HG03280 (cell line): ENCODE data around the gene GABRE.
"Not testable (repeated sequence)": the region's sequence is repeated elsewhere in the genome, so short reads cannot be mapped to it uniquely, and the experiment has no call there.

Experiments
- ATAC-seq: cut with Tn5 transposase; IDR thresholded peaks from one replicate; pipeline ENCODE4 v1.9.1; 2021; ENCODE audit warnings: mild to moderate bottlenecking, moderate library complexity; ENCODE audit not compliant: unreplicated experiment

The GABRE gene

DNA sequence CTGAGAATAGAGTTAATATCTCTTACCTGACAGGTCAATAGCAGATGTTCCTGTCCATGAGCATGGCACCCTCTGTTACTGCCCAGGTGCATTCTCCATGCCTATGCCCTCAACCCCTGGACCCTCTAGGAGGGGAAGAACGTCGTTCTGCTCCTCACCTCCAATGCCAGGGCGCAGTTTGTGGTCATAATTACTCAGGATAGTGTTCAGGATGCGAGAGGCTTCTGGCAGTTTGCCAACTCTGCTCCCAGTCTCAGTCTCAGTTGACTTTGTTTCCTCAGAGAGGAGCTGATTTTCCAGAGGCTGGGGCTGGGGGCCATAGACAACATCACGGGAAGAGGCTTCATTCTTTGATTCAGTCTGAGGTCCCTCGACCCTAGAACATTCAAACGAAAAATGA lies 4.4 kb downstream of the GABRE start:
- ATAC-seq, result no peak

DNA sequence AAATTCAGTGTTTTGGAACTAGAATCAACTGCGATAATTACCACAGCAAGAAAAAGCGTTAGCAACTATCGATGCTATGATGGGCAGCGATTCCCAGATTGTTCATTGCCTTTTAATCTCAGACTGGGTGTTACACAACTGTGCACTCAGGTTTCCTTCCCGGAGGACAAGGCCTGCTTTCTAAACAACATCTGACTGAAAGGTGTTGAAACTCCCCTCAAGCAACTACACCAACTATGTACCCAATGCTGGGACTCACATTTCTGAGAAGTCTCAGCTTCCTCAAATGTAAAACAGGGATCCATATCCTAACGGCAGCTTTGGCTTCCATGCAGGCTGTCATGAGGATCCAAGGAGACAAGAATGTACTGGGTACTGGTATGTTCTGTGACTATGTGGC lies 8.2 kb downstream of the GABRE start:
- no peak for ATAC-seq

DNA sequence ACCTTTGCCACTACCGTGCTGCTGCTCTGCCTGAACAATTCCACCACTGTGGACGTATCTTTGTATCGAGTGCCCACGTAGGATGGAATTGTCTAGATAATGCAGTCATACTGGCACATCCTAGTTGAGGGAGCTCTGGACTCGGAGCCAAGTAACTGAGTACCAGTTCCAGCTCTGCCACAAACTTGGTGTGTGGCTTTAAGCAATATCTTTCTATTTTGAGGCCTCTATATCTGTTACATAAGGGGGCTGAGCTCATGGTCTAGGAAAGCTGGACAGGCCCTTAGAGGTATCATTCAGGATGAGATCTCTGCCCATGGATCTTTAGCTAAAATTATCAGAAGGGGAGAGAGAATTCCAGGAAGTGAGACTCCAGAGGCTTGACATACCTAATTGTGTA lies 12.4 kb downstream of the GABRE start:
- no peak for ATAC-seq

DNA sequence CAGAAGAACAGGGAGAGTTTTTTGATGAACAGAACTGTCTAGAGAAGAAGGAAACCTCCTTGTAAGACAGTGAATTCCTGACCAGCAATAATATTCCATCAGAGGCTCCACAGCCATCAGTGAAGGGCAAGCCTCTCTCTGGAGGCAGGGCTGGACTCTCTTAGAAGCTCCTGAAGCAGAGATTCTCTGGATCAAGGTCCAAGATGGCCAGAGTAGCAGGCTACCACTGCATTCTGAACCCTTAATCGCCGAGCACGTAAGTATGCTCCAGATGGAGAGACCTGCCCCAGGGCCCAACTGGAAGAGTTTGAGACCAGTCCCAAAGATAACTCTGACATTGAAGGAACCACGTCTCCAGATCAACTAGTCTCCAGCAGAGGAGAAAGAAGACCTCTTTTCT lies 16.4 kb downstream of the GABRE start:
- ATAC-seq, result no peak

DNA sequence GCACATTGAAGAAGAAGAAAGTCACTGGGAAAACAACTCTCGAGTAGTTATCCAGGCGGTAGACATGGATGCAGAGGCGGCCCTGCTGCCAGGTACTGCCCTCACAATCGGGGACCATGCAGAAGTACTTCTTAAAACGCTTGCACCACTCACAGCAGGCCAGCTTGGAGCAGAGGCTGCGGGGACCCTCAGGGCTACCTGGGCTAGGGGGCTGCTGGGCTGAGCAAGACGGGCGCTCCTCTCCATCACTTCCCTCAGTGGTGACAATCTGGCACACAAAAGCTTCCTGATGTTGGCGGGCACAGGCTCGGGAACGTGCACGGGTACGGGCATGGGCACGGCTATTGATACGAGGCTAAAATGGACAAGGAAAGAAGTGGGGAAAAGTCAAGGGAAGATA lies 19.7 kb downstream of the GABRE start:
- no peak for ATAC-seq

DNA sequence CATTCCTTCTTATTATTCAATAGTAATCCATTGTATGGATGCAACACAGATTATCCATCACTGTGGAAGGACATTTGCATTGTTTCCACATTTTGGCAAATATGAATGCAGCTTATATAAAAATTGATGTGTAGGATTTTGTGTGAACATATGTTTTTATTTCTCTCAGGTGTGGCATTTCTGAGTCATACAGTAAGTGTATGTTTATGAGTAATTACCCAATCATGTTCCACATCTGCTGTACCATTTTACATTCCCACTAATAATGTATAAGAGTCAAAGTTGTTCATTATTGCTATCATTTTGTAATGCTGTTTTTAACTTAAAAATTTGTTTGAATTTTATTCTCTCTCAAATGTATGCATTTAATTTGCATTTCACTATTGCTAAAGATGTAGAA lies 36.3 kb downstream of the GABRE start:
- no peak for ATAC-seq

DNA sequence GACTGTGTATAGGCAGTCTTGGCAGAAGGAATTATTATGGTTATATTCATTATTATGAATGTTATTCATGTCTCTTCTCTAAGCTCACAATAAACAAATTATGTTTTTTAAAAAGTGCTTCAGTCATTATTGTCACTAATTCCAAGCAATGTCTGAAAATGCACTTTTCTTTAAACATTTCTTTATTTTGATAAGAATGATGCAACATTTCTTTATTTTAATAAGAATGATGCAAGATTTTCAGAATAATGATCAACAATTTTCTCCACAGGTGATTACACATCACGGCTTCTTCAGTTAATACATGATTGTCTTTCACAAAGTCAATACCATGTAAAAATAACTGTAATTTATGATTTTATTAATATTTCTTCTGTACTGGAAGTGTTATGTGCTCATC lies 39.1 kb downstream of the GABRE start:
- no peak for ATAC-seq

DNA sequence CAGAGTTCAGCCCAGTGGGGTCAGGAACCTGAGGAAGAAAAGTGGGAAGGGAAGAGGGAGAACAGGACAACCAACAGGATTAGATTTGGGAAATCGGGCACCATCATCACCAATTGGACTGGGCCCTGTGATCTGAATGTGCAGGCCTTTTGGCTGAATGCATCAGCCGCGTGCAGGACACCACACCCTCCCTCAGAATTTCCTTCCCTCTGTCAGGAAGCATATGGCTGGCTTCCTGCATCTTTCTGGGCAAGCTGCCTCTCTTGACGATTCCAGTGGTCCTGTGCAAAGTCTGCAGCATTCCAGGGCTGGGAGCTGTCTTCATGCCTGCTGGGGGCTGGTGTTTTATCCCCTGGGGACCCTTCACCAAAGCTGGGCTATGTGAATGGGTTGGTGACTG lies 45.4 kb downstream of the GABRE start:
- ATAC-seq, result no peak

DNA sequence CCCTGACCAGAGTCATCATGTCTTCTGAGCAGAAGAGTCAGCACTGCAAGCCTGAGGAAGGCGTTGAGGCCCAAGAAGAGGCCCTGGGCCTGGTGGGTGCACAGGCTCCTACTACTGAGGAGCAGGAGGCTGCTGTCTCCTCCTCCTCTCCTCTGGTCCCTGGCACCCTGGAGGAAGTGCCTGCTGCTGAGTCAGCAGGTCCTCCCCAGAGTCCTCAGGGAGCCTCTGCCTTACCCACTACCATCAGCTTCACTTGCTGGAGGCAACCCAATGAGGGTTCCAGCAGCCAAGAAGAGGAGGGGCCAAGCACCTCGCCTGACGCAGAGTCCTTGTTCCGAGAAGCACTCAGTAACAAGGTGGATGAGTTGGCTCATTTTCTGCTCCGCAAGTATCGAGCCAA lies 50.8 kb downstream of the GABRE start:
- no peak for ATAC-seq

DNA sequence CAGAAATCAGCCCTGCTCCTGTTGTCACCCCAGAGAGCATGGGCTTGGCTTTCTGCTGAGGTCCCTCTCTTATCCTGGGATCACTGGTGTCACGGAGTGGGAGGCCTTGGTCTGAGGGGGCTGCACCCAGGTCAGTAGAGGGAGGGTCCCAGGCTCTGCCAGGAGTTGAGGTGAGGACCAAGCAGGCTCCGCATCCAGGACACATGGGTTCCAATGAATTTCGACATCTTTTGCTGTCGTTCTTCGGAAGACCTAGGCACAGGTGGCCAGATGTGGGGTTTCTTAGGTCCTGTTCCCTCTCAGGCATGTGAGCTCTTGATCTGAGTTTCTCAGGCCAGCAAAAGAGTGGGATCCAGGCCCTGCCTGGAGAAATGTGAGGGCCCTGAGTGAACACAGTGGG lies 51.8 kb downstream of the GABRE start:
- no peak for ATAC-seq

DNA sequence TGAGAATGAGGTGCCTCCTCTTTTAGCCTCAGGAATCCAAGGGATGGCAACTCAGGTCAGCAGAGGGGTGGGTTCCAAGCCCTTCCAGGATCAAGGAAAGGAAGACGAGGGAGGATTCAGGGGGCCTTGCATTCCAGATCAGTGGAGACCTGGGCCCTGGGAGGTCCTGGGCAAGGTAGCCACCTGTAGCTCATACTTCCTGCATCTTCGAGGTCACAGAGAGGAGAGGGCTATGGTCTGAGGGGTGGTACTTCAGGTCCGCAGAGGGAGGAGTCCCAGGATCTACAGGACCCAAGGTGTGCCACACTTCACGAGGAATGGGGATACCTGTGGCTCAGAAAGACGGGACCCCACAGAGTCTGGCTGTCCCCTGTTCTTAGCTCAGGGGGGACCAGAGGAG lies 52.6 kb downstream of the GABRE start:
- no peak for ATAC-seq

DNA sequence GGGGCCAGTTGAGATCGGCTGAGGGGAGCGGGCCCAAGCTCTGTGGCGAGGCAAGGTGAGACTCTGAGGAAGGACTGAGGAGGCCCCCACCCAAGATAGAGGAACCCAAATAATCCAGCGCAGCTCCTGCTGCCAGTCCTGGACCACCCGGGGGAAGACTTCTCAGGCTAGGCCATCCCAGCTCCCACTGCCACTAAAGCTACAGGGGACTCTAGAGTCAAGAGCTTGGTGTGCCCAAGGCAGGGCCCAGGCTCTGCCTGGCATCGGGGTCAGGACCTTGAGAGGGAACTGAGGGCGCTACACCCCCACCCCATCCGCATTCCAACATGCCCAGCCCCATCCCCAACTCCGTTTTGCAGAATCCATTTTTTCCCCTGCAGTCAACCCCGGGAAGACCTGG lies 53.2 kb downstream of the GABRE start:
- ATAC-seq, result no peak

DNA sequence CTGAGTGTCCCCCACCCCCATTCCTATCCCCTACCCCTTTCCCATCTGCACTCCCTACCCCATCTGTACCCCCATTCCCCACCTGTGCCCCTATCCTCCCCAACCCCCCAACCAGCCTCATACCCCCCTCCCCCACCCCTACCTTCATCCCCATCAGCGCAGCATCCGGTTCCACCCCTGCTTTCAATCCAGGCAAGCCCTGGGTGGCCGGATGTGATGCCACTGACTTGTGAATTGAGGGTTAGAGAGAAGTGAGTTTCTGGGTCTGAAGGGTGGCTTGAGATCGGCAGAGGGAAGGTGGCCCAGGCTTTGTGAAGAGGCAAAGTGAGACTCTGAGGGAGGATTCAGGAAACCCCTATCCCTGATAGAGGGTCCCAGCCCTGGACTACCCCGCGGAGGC lies 53.9 kb downstream of the GABRE start:
- ATAC-seq, result no peak

DNA sequence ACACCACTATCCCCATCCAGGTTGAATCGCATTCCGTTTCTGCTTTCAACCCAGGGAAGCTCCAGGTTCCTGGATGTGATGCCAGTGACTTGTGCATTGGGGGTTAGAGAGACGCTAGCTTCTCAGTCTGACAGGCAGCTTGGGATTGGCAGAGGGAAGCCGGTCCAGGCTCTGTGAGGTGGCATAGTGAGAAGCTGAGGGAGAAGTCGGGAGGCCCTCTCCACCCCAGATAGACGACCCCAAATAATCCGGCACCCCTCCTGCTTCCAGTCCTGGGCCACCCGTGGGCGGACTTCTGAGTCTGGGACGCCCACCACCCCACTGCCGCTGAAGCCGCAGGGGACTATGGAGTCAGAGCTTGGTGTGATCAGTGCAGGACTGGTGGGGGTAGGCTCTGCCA lies 54.4 kb downstream of the GABRE start:
- no peak for ATAC-seq

DNA sequence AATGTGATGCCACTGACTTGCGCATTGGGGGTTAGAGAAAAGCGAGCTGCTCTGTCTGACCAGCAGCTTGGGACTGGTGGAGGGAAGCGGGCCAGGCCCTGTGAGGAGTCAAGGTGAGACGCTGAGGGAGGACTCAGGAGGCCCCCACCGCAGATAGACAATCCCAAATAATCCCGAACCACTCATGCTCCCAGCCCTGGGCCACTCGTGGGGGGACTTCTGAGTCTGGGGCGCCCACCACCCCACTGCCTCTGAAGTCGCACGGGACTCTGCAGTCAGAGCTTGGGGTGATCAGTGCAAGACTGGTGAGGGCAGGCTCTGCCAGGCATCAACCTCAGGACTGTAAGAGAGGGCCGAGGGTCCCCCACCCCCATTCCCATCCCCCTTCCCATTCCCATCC lies 54.9 kb downstream of the GABRE start:
- no peak for ATAC-seq

DNA sequence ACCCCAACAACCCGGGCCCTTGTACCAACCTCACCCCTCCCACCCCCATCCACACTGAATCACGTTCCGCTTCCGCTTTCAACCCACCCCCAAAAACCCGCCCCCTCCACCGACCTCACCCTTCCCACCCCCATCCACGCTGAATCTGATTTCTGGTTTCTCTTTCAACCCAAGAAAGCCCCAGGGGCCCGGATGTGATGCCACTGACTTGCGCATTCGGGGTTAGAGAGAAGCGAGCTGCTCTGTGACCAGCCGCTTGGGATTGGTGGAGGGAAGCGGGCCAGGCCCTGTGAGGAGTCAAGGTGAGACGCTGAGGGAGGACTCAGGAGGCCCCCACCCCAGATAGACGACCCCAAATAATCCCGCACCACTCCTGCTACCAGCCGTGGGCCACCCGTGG lies 55.7 kb downstream of the GABRE start:
- not testable (repeated sequence) for ATAC-seq

DNA sequence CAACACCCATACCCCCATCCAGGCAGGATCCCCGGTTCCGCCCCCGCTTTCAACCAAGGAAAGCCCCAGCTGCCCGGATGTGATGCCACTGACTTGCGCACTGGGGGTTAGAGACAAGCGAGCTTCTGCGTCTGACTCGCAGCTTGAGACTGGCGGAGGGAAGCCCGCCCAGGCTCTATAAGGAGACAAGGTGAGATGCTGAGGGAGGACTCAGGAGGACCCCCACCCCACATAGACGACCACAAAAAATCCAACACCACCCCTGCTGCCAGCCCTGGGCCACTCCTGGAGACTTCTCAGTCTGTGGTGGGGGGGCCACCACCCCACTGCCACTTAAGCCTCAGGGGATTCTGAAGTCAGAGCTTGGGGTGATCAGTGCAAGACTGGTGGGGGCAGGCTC lies 61.7 kb downstream of the GABRE start, which contains the start of gene MAGEA4:
Gene MAGEA4, plus strand, starts transcription at position 110 of the 400 bp plus-strand sequence. CDS start 10,776 bp downstream, outside the sequence.
- ATAC-seq, result no peak

DNA sequence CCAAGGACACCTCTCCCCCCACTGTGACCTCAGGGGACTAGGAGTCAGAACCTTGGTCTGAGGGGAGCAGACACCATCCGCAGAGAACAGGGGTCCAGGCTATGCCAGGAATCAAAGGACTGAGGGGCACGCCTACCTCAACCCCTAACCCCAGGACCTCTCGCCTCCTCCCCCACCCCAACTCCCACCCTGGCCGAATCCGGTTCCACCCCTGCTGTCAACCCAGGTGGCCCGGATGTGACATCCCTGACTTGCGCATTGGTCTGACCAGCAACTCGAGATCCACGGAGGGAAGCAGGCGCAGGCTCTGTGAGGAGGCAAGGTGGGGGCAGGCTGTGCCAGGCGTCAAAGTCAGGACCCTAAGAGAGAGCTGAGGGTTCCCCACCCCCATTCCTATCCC lies 62.3 kb downstream of the GABRE start:
- ATAC-seq, result no peak

DNA sequence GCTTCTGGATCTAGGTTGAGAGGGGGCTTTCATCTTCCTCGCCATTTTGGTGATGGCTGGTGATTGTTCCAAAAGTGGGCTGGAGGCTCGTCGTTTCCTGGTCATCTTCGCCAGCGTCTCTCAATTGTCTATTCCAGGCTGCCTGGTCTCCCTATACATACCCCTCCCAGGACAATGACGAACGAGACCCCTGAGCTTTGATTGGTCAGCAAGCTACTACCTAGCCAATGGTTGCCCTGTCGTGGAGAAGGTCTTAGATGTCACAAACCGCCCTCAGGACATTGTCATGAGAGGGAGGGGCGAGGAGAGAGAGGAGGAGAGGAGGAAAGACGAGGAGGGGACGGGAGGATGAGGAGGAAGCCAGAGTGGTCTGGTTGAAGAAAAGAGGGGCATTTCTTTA lies 69.5 kb downstream of the GABRE start:
- no peak for ATAC-seq
